K562 (cell line): ENCODE data around the gene CCL27. TPM values are rescaled to one million over a fixed set of nuclear protein-coding genes. Genes with fewer than 3 reads are reported as not detected.

Source experiments
- ARID4B ChIP-seq: sonication (generic); formaldehyde crosslinking; IDR thresholded peaks from 2 replicates; pipeline ENCODE4 v1.8.0; 2022; ENCODE audit warnings: mild to moderate bottlenecking, missing genetic modification reagents
- BCL6 ChIP-seq: fragments of 250-450 bp; sonication (Bioruptor Pico); IDR thresholded peaks from 2 replicates; pipeline ENCODE4 v1.4.0; 2020
- ELF2 ChIP-seq: fragments of 250-450 bp; sonication (Bioruptor Pico); IDR thresholded peaks from 2 replicates; pipeline ENCODE4 v1.5.0; 2021; ENCODE audit warnings: mild to moderate bottlenecking
- IFI16 ChIP-seq: fragments of 250-450 bp; sonication (Bioruptor Pico); IDR thresholded peaks from 2 replicates; pipeline ENCODE4 v2.1.2; 2022; ENCODE audit warnings: mild to moderate bottlenecking, inconsistent platforms
- KAT7 ChIP-seq: sonication (generic); formaldehyde crosslinking; IDR thresholded peaks from 2 replicates; pipeline ENCODE4 v1.8.0; 2022; ENCODE audit warnings: missing genetic modification reagents, mild to moderate bottlenecking, borderline replicate concordance
- SLC30A9 ChIP-seq: fragments of 250-450 bp; sonication (Bioruptor Pico); IDR thresholded peaks from 2 replicates; pipeline ENCODE4 v1.8.0; 2022; ENCODE audit warnings: mild to moderate bottlenecking, moderate library complexity
- ZMIZ1 ChIP-seq, 2 experiments: fragments of 150-350 bp in 1 of 2; IDR thresholded peaks; 2 replicates each; pipeline ENCODE4 v1.6.1; 2012 to 2016; ENCODE audit warnings: low read depth in 2 of 2, low read length in 2 of 2, mild to moderate bottlenecking in 1 of 2, moderate library complexity in 1 of 2
- ZNF143 ChIP-seq: sonication (generic); formaldehyde crosslinking; IDR thresholded peaks from 2 replicates; pipeline ENCODE4 v1.9.0; 2022; ENCODE audit warnings: mild to moderate bottlenecking, missing genetic modification reagents
- ZNF232 ChIP-seq: sonication (generic); formaldehyde crosslinking; IDR thresholded peaks from 2 replicates; pipeline ENCODE4 v1.8.0; 2022; ENCODE audit warnings: mild to moderate bottlenecking, missing genetic modification reagents
- polyA plus RNA-seq, 8 experiments: library from polyadenylated mRNA; depleted of rRNA in 4 of 8; stranded (reverse) in 5 of 8; unstranded in 3 of 8; fragments of >200 nt; fragmentation: Nextera tagmentation in 2 of 8; fragmentation: Illumina TruSeq in 1 of 8; extraction: Ambion mirVana in 2 of 8; extraction: Trizol in 1 of 8; gene quantifications; 2 replicates each; pipeline versions ENCODE4 v1.2.1 to v1.2.3, GENCODE V29; 2011 to 2014; ENCODE audit warnings: inconsistent platforms in 1 of 8, missing spikeins in 1 of 8
- total RNA-seq, 7 experiments: library from RNA; depleted of rRNA in 6 of 7; stranded (reverse); fragments of >200 nt in 6 of 7; fragmentation: Illumina TruSeq in 2 of 7; extraction: Trizol in 2 of 7; gene quantifications; 2 replicates each; pipeline versions ENCODE4 v1.2.1 to v1.2.3, GENCODE V29; 2011 to 2021; ENCODE audit warnings: low replicate concordance in 1 of 7

The CCL27 gene
- total and polyA plus RNA-seq, 9 of the 15 experiments (the other 6 are each of a cell fraction or from before 2014, with no cell fraction given): 0.10 to 0.53 (median 0.27) TPM; not detected in 5

- no peak for TF ChIP-seq ARID4B
- TF ChIP-seq SLC30A9 (CRISPR knock-in tag): no peak
- TF ChIP-seq ZNF232: no peak
- no peak for TF ChIP-seq BCL6
- TF ChIP-seq ZMIZ1 (IDR thresholded peaks at IDR 0.05; ENCODE audit: low read depth in 2 of 2, low read length in 2 of 2): no peak
- TF ChIP-seq IFI16 (CRISPR knock-in tag): no peak
- TF ChIP-seq KAT7 (CRISPR knock-in tag): no peak
- no peak for TF ChIP-seq ZNF143 (CRISPR knock-in tag)
- TF ChIP-seq ELF2 (CRISPR knock-in tag): no peak
These were observed 26.6 kb upstream of the CCL27 start (continued) for GRCh38 chr9:34689116-34689470.
